HG03196 (cell line): Measurements from ENCODE around the gene FOXRED2.
"Not testable (repeated sequence)": the region's sequence is repeated elsewhere in the genome, so short reads cannot be mapped to it uniquely, and the experiment has no call there.

ENCODE experiments used
- ATAC-seq: cut with Tn5 transposase; IDR thresholded peaks from one replicate; pipeline ENCODE4 v1.9.1; 2021; ENCODE audit not compliant: unreplicated experiment

The FOXRED2 gene

DNA sequence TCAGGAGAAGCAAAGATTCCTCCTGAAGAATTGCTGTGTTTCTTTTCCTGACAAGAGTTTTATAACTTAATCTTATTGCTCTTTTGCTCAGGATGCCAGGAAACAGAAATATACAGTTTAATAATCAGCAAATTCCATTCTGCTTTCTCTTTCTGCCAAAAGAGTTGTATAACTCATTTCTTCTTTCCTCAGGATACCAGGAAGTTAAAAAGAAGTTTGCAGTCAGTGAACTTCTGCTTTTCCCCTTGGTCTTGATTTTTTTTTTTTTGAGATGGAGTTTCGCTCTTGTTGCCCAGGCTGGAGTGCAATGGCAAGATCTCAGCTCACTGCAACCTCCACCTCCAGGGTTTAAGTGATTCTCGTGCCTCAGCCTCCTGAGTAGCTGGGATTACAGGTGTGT, 13.1 kb upstream of the FOXRED2 start:
- not testable (repeated sequence) for ATAC-seq

DNA sequence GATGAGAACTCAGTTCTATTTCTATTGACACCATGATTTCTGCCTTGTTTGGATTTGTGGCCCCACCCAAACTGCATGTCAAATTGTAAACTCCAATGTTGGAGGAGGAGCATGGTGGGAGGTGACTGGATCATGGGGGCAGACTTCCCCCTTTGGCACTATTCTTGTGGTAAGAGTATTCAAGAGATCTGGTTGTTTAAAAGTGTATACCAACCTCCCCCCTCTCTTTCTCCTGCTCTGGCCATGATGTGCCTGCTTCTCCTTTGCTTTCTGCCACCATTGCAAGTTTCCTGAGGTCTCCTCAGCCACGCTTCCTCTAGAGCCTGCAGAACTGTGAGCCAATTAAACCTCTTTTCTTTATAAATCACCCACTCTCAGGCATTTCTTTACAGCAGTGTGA, 7.9 kb upstream of the FOXRED2 start:
- ATAC-seq = no peak

DNA sequence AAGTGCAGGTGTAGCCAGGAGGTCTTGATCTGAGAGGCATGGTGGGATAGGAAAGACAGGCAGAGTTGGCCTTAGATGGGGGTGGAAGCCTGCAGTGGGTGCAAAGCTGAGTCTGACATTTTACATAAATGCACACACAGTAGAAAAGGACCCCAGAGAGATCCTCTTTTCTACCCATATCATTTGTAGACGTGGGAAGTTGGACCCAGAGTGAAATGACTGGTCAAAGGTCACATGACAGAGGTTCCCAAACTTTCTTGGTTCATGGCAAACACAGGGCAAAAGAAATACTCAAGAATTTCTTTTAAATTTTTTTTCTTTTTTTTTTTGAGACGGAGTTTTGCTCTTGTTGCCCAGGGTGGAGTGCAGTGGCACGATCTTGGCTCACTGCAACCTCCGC, 6.2 kb upstream of the FOXRED2 start:
- ATAC-seq = no peak

DNA sequence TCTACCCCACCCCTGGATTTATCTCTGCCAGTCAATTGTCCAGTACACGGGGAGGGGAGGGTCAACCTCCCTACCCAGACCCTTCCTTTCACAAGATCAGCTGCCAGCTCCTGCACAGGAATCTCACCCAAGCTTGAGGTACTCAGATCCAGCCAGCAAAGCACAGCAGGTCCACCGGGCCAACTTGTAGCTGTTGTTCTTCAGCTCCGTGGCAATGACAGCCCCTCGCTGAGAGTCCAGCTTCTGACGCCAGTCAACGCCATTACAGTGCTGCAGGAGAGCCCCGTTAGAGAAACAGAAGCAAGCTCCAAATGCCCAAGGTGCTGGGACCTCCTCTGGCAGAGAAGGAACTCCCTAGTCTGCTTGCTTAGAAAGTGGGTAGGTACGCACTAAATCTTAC, 5.5 kb upstream of the FOXRED2 start:
- ATAC-seq = no peak

DNA sequence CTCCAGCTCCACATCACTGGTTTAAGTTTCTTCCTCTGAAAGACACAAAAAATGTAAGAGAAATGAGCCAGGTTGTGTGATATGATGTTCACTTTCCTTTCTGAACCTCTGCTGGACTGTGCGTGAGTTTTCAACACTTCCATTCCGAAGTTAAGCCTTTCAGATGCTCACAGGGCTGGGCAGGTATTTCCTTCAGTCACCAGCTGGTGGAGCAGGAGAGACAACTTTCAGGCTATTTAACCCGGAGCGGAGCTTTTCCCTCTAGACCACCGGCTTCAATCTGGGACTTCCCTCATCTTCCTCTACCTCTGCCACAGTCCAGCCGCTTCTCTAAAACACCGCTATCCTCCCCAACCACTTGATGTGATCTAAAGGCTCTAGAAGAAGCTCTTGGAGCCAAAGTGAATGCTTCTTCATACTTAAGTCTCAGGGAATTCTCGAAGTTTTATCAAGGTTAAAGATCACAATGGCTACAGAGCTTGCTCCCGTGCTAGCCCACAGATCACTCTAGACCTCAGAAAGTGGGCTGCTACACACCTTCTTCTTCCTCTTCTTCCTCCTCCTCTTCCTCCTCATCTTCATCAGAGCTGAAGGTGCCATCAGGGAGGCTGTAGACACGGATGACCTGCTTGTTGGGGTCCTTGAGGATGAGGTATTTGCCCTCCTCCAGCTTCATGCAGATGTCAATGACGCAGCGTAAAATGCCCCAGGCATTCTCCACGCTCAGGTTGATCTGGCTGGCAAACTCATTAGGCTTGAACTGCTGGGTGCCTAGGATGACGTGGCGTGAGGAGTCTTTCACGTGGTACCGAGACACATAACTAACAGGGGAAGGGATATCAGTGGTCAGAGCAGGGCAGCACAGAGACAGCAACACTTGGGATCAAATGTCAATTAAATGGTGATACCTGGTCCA, 4.4 kb upstream of the FOXRED2 start:
- no peak for ATAC-seq

DNA sequence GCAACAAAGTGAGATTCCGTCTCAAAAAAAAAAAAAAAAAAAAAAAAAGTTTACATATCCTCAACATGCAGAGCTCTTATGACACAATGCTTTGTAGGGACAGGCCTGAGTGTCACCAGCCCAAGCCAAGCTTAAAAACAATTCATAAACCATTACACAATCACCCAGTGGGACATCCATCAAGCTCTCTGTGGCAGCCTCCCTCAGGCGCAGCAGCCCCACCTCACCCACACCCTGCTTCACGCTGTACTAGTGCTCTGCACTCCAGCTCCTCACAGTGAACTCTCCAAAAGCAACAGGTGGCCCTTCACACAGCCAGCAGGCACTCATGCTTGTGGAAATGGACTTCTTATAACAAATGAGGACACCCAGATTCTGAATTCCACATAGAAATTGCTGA, 3.5 kb upstream of the FOXRED2 start:
- no peak for ATAC-seq

DNA sequence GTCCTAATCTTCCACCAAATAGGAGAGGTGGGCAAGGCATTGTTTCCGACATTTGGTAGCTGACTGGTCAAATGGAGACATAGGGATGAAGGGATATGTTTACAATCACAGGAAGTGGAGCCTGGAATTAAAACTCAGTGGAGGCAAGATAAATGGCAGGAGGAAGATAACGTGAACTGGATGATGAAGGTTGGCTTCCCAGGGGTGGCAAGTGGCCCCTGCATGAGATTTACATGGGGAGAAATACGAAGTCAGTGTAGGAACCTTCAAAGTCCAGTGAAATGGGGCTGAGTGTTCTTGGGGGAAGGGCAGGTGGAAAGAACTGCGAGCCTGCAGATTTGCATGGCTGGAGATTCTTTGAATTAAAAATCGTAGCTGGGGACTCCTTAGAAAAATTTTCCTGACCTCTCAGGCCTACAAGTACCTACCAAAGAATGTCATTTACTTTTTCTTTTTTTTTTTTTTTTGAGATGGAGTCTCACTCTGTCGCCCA, 724 bp upstream of the FOXRED2 start:
- ATAC-seq = no peak

DNA sequence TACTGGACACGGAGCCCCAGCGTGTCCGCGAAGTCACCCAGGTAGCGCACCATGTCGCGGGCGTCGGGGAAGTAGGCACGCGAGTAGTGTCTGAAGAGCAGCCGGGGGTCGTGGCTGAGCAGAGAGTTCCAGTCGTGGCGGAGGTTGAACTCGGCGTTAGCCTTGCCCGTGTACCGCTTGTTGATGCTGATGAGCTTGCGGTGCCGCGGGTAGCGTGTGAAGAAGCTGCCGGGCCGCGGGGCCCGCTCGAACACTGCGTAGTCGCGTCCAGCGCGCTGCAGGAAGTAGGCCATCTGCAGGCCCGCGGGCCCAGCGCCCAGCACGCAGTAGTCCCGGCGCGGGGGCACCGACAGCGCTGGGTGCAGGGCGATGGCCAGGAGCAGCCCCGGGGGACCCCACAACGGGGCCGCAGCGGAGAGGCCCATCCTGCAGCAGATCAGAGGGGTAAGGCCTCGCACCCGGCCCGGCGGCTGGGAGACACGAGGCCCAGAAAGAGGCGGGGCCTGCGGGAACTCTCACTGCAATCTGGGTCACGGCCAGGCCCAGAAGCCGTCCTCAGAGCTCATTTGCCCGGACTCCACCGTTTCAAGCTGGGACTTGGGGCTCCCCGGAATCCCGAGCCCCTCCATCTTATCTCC, 723 bp downstream of the FOXRED2 start:
- ATAC-seq = no peak

DNA sequence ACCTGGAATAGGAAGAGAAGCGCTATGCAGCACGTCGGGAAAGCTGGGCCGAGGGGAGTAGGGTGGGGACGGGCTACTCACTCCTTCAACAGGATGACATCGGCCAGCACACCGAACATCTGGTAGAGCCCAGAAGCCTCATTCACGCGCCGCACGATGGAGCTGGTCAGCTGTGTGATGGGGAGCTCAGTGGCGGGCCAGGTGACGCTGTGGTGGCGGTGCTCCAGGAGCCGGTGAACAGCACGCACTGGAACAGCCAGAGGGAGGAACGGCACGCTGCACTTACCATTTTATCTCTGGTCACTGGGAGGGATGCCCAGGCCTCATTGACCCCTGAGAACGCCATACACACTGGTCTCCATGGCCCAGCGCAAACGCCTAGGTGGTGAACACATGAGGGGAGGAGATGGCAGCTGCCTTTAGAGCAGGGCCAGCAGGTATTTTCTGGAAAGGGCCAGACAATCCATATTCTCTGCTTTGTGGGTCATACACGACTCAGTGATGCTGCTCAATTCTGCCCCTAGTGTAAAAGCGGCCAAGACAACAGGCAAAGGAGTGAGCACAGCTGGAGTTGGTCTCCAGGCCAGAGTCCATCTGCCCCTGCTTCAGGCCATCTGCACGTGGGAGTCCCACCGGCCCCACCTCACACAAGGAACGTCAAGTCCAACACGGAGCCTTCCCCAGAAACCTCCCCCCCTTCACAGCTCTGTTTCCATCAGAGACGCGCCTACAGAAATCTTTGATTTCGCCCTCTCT, 8.8 kb downstream of the FOXRED2 start:
- no peak for ATAC-seq

DNA sequence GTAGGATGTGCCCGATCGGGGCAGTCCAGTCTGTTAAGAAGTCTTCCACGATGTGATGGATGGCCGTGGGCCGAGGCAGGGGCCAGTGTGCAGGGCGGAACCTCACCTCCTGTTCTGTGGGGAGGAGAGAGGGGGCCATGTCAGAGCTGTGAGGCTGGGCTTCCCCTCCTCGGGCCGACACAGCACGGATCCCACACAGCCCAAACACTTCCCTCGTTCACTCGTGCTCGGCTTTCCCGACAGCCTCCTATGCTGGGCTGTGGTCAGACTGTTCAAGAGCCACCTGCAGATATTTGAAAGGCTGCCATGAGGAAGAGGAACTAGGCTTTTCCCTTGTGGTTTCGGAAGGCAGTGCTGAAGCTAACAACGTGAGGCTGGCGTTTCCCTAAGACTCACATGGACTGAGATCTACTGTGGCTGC, 13.1 kb downstream of the FOXRED2 start:
- peak; percentile 33 for ATAC-seq

DNA sequence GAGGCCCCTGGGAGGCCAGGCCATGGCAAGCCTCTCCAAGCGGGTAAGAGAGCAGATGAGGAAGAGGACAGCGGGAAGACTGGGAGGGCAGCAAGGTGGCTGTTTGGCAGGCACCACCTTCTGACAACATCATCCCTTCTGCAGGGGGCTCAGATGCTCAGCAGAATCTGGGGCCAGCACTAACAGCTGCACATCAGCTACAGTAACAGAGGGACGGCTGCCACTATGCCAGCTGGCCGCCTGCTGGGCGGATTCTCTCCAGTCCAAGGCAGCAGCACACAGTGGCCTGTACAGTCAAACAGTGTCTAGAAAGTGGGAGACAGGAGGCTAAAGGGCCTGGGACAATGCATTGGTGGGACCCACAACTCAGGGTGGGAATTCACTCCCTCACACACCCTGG, 14.7 kb downstream of the FOXRED2 start:
- no peak for ATAC-seq

DNA sequence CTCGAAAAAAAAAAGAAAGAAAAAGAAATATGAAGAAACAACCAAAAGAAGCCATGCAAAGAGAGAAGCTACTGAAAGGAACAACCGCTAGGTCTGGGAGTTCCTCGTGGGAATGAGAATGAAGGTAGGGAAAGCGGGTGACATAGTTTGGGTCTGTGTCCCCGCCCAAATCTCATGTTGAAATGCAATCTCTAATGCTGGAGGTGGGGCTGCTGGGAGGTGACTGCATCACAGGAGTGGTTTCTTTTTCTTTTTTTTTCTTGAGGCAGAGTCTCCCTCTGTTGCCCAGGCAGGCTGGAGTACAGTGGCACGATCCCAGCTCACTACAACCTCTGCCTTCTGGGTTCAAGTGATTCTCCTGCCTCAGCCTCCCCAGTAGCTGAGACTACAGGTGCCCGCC, 15.7 kb downstream of the FOXRED2 start:
- no peak for ATAC-seq

DNA sequence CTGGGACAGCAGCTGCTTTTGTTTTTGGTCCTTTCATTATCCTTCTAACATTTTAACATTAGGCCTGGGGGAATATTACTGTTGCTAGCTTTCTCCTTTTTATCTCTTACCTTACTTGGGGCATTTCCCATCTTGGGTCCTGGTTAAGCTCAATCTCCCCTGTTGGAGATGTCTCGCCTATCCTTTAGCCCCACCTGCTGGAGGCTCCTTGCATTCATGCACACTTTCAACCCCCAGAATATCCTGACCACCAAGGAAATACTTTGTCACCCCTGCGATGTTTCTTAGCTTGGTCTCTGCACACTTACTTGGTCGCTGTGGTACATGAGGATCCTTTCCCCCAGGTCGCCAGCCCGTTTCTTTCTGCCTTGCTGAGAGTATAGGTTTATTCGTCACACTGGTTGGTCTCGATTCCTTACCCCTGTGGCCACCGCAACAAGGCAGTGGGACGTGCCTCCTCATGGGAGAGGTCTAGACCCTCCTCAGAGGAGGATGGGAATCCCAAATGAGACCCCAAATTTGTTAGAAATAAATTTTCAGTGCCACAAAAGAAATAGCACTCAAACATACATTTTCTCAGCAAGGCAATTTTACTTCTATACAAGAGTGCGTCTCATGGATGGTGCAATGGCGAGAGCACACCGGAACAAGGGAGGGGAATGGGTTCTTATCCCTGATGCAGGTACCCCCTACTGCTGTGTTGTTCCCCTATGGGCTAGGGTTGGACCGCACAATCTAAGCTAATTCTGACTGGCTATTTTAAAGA, 20.0 kb downstream of the FOXRED2 start:
- no peak for ATAC-seq

DNA sequence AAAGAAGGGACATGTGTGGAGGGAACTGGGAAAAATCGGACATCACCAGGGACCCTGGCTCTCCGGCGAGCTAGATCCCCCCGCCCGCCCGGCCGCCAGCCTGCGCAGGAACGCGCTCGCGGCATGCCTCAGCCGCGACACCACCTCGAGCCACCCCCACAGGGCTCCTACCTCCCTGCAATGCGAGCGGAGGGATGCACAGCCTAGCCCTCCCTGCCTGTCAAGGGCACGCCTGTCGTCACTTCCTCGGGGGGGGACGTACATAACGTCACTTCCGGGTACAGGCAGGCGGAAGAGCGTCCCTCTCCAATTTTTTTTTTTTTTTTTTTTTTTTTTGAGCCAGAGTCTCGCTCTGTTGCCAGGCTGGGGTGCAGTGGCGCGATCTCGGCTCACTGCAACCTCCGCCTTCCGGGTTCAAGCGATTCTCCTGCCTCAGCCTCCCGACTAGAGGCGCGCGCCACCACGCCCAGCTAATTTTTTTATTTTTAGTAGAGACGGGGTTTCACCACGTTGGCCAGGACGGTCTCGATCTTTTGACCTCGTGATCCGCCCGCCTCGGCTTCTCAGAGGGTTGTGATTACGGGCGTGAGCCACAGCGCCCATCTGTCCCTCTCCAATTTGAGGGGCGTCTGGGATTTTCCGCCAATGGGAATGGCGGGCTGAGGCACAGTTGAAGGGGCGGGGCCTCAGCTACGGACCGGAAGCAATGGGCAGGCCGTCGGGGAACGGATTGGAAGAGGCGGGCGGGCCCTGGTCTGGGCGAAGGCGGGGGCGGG, 25.3 kb downstream of the FOXRED2 start, which contains the start of gene TXN2:
TSS of gene TXN2 (minus strand) at position 248 of the 776 bp plus-strand sequence. CDS start 803 bp downstream, outside the sequence.
- ATAC-seq = peak; percentile 86

DNA sequence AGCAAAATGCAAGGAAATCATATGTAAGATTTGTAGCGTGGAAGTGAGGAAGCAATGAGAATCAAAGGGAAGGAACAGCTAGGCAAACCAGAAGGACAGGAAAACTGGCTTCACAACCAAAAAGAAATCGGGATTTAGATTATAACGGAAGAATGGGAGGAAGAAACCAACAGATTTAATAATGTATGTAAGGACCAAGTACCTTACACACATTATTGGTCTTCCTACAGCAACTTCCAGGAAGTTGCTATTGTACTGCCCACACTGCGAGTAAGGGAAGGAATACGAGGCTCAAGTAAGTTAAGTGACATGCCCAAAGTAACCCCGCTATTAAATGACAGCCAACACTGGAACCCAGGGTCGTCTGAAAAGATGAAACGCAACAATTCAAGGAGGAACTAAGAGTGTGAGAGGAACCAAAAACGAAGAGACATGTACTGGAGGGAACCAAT, 25.9 kb downstream of the FOXRED2 start:
- peak; percentile 8 for ATAC-seq

DNA sequence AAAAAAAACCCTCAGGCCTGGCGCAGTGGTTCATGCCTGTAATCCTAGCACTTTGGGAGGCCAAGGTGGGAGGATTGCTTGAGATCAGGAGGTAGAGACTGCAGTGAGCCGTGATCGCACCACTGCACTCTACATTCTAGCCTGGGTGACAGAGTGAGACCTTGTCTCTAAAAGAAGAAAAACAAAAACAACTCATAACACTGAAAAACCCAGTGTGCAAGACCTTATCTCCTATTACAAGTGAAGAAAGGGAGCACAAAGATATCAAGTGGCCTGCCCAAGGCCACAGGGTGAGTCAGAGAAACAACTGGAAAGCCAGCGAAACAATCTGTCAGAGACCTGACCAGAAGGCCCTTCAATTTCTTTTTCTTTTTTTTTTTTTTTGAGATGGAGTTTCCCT, 27.9 kb downstream of the FOXRED2 start:
- ATAC-seq = no peak

DNA sequence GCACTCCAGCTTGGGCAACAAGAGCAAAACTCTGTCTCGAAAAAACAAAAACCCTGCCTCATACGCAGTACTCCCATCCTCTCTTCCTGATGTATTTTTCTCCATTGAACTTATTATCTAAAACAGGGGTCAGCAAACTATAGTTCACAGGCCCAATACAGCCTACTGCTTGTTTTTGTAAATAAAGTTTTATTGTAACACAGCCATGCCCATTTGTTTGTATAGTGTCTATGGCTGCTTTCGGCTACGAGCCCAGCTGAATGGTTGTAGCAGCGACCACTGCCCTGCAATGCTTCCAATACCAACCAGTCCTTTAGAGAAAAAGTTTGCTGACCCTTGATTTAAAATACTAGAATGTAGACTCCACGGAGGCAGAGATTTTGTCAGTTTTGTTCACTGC, 31.5 kb downstream of the FOXRED2 start:
- ATAC-seq = no peak

DNA sequence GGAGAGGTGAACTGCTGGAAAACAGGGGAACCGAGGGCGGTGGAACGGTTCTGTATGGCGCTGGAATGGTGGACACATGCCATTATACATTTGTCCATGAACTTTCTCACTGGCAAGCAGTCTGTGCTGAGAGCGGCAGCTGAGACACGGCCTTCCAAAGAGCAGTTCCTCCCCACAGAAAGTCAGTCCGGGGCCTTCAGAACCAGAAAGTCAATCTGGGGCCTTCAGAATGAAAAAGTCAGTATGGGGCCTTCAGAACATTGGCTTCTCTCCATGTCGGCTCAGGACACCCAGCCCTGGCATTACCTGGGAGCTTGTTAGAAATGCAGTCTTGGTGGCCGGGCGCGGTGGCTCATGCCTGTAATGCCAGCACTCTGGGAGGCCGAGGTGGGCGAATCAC, 34.2 kb downstream of the FOXRED2 start:
- no peak for ATAC-seq

DNA sequence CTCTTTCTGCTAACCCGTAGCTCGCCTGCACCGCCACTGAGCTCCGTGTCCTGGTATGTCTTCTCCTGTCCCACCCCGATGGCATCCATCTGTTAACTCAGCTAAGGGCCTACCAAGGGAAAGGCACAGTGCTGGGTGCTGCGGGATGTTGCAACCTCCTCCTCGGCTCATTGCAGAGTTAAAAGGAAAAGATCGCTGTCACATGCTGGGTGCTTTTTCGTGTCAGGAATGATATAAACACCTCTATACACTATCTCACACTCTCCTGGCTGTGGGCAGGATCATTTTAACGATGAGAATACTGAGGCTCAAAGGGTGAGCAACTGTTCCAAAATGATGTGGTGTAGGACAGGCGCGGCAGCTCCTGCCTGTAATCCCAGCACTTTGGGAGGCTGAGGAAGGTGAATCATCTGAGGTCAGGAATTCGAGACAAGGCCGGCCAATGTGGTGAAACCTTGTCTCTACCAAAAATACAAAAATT, 35.5 kb downstream of the FOXRED2 start:
- no peak for ATAC-seq

DNA sequence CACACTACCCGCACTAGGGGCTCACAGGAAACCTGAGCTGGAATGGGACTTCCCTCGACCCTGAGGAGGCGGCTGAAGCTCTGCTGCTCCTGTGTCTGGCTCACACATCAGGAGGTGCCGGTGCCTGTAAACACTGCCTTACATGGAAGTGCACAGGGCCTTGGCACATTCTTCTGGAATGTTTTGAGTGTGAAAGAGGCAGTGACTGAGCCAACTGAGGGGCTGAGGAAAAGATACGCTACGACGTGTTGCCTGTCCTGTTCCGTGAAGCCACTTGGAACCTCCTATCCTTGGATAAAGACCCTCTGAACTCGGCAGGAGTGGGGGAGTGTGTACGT, 35.9 kb downstream of the FOXRED2 start:
- ATAC-seq = no peak
